ENCODE data around the gene CPSF3. TPM values are rescaled to one million over a fixed set of nuclear protein-coding genes. Genes with fewer than 3 reads are reported as not detected.

CPSF3 gene
- total RNA-seq, 4 donors from 2014 or later = 17.9 to 24.4 (median 20.7) TPM

GRCh38 chr2:9461079-9461478 lies 37.6 kb downstream of the CPSF3 start:
- DNase-seq (ENCODE audit: low spot score) (no peak), ATAC-seq (ENCODE audit: low FRiP score) (no peak)
- no peak for TF ChIP-seq CTCF (IDR thresholded peaks at IDR 0.05)

GRCh38 chr2:9462313-9462712 lies 38.9 kb downstream of the CPSF3 start:
- no peak for ATAC-seq (ENCODE audit: low FRiP score)
- no peak for TF ChIP-seq CTCF (IDR thresholded peaks at IDR 0.05)
- DNase-seq (ENCODE audit: low spot score) = no peak

GRCh38 chr2:9462886-9463697 lies 39.6 kb downstream of the CPSF3 start:
- DNase-seq (ENCODE audit: low spot score) (no peak), ATAC-seq (ENCODE audit: low FRiP score) (no peak)
- no peak for TF ChIP-seq CTCF (IDR thresholded peaks at IDR 0.05)

GRCh38 chr2:9463698-9464034 lies 40.2 kb downstream of the CPSF3 start:
- no peak for ATAC-seq (ENCODE audit: low FRiP score)
- no peak for DNase-seq (ENCODE audit: low spot score)
- no peak for TF ChIP-seq CTCF (IDR thresholded peaks at IDR 0.05)

- no peak for ATAC-seq (ENCODE audit: low FRiP score)
- no peak for TF ChIP-seq CTCF (IDR thresholded peaks at IDR 0.05)
- no peak for DNase-seq (ENCODE audit: low spot score)
These were observed 41.7 kb downstream of the CPSF3 start for GRCh38 chr2:9465170-9465569.

GRCh38 chr2:9466147-9466683 lies 42.8 kb downstream of the CPSF3 start:
- DNase-seq (ENCODE audit: low spot score) (no peak), ATAC-seq (ENCODE audit: low FRiP score) (no peak)
- no peak for TF ChIP-seq CTCF (IDR thresholded peaks at IDR 0.05)

GRCh38 chr2:9467687-9468086 lies 44.2 kb downstream of the CPSF3 start:
- no peak for TF ChIP-seq CTCF (IDR thresholded peaks at IDR 0.05)
- DNase-seq (ENCODE audit: low spot score) = no peak
- no peak for ATAC-seq (ENCODE audit: low FRiP score)

Measured in omental fat pad (tissue), 4 donors.